Measurements from ENCODE around the gene C2orf80.
"Not testable (repeated sequence)": the region's sequence is repeated elsewhere in the genome, so short reads cannot be mapped to it uniquely, and the experiment has no call there.

The C2orf80 gene

GRCh38 chr2:208139447-208139846 lies 50.4 kb downstream of the C2orf80 start:
- DNase-seq (ENCODE audit: extremely low spot score), result no peak
- ChIA-PET CTCF (interaction anchor here (0.7 kb wide), 1 partner anchor 28 kb away, joined by 4 read pairs; no protein-coding TSS in a partner anchor), POLR2A (no interaction called here)
- TF ChIP-seq ARNT (IDR thresholded peaks at IDR 0.05), result no peak
- no peak for TF ChIP-seq FOXK2 (IDR thresholded peaks at IDR 0.05)
- TF ChIP-seq ELF4 (IDR thresholded peaks at IDR 0.05), result no peak
- no peak for TF ChIP-seq ZNF384 (IDR thresholded peaks at IDR 0.05)
- no peak for TF ChIP-seq SUZ12 (IDR thresholded peaks at IDR 0.05)
- no peak for TF ChIP-seq FOXM1 (IDR thresholded peaks at IDR 0.05; ENCODE audit: borderline replicate concordance)
- TF ChIP-seq NFRKB (IDR thresholded peaks at IDR 0.05), result no peak

- CTCF ChIA-PET; DNase-seq (ENCODE audit: extremely low spot score); POLR2A ChIA-PET: not testable (repeated sequence)
These were observed 51.5 kb downstream of the C2orf80 start for GRCh38 chr2:208138334-208138733.

- no peak for DNase-seq (ENCODE audit: extremely low spot score)
- POLR2A ChIA-PET, result no interaction called here
- TF ChIP-seq SUZ12 (IDR thresholded peaks at IDR 0.05), result no peak
- TF ChIP-seq LEF1 (IDR thresholded peaks at IDR 0.05; ENCODE audit: borderline replicate concordance), result no peak
- no peak for TF ChIP-seq ARNT (IDR thresholded peaks at IDR 0.05)
- no peak for TF ChIP-seq FOXA1 (IDR thresholded peaks at IDR 0.05)
- TF ChIP-seq ZNF384 (IDR thresholded peaks at IDR 0.05), result no peak
- no peak for TF ChIP-seq TARDBP (IDR thresholded peaks at IDR 0.05)
- no peak for TF ChIP-seq FOXK2 (IDR thresholded peaks at IDR 0.05)
- TF ChIP-seq HDGF (IDR thresholded peaks at IDR 0.05; ENCODE audit: borderline replicate concordance), result no peak
- TF ChIP-seq SP1 (IDR thresholded peaks at IDR 0.05), result no peak
- no peak for TF ChIP-seq ELF4 (IDR thresholded peaks at IDR 0.05)
- no peak for TF ChIP-seq NFRKB (IDR thresholded peaks at IDR 0.05)
- TF ChIP-seq L3MBTL2 (conservative IDR thresholded peaks at IDR 0.05), result no peak
- no peak for TF ChIP-seq PKNOX1 (IDR thresholded peaks at IDR 0.05)
- TF ChIP-seq CTBP1 (IDR thresholded peaks at IDR 0.05; ENCODE audit: borderline replicate concordance), result no peak
- TF ChIP-seq FOXM1 (IDR thresholded peaks at IDR 0.05; ENCODE audit: borderline replicate concordance), result no peak
- TF ChIP-seq BHLHE40 (IDR thresholded peaks at IDR 0.05; ENCODE audit: borderline replicate concordance), result no peak
- CTCF ChIA-PET, result no interaction called here
These were observed 53.1 kb downstream of the C2orf80 start for GRCh38 chr2:208136716-208137094.

- DNase-seq (ENCODE audit: extremely low spot score), result no peak
- ChIA-PET POLR2A (no interaction called here), CTCF (no interaction called here)
- no peak for TF ChIP-seq LEF1 (IDR thresholded peaks at IDR 0.05; ENCODE audit: borderline replicate concordance)
- TF ChIP-seq TARDBP (IDR thresholded peaks at IDR 0.05), result no peak
- TF ChIP-seq FOXM1 (IDR thresholded peaks at IDR 0.05; ENCODE audit: borderline replicate concordance), result no peak
- TF ChIP-seq SUZ12 (IDR thresholded peaks at IDR 0.05), result no peak
- no peak for TF ChIP-seq L3MBTL2 (conservative IDR thresholded peaks at IDR 0.05)
- no peak for TF ChIP-seq ZNF384 (IDR thresholded peaks at IDR 0.05)
- TF ChIP-seq ELF4 (IDR thresholded peaks at IDR 0.05), result no peak
- no peak for TF ChIP-seq NFRKB (IDR thresholded peaks at IDR 0.05)
- no peak for TF ChIP-seq ARNT (IDR thresholded peaks at IDR 0.05)
- TF ChIP-seq FOXK2 (IDR thresholded peaks at IDR 0.05), result no peak
- no peak for TF ChIP-seq CTBP1 (IDR thresholded peaks at IDR 0.05; ENCODE audit: borderline replicate concordance)
- no peak for TF ChIP-seq FOXA1 (IDR thresholded peaks at IDR 0.05)
- no peak for TF ChIP-seq PKNOX1 (IDR thresholded peaks at IDR 0.05)
- TF ChIP-seq HDGF (IDR thresholded peaks at IDR 0.05; ENCODE audit: borderline replicate concordance), result no peak
- no peak for TF ChIP-seq BHLHE40 (IDR thresholded peaks at IDR 0.05; ENCODE audit: borderline replicate concordance)
These were observed 53.8 kb downstream of the C2orf80 start for GRCh38 chr2:208135794-208136715.

GRCh38 chr2:208134928-208135586 lies 54.8 kb downstream of the C2orf80 start:
- CTCF ChIA-PET, result interaction anchor here (0.8 to 1.2 kb wide), 2 partner anchors 8 to 33 kb away, joined by 3 read pairs; no protein-coding TSS in a partner anchor

GRCh38 chr2:208130712-208131110 lies 59.1 kb downstream of the C2orf80 start:
- POLR2A ChIA-PET, result no interaction called here
- no peak for TF ChIP-seq TARDBP (IDR thresholded peaks at IDR 0.05)
- no peak for TF ChIP-seq FOXA1 (IDR thresholded peaks at IDR 0.05)
- TF ChIP-seq ARNT (IDR thresholded peaks at IDR 0.05), result no peak
- TF ChIP-seq L3MBTL2 (conservative IDR thresholded peaks at IDR 0.05), result no peak
- no peak for TF ChIP-seq ZNF384 (IDR thresholded peaks at IDR 0.05)
- CTCF ChIA-PET, result interaction anchor here (0.6 kb wide), 1 partner anchor 14 kb away, joined by 3 read pairs; no protein-coding TSS in a partner anchor
- no peak for DNase-seq (ENCODE audit: extremely low spot score)

More at GRCh38 chr2:208134928-208135586, 54.8 kb downstream of the C2orf80 start:
- TF ChIP-seq FOXK2 (IDR thresholded peaks at IDR 0.05) (no peak), NFRKB (IDR thresholded peaks at IDR 0.05) (no peak), TARDBP (IDR thresholded peaks at IDR 0.05) (no peak), HDGF (IDR thresholded peaks at IDR 0.05; ENCODE audit: borderline replicate concordance) (no peak)
- no peak for DNase-seq (ENCODE audit: extremely low spot score)
- POLR2A ChIA-PET, result no interaction called here

All from HEK293T (cell line).